HepG2 (cell line): Measurements from ENCODE around the gene TANGO2. TPM values are rescaled to one million over a fixed set of nuclear protein-coding genes. Genes with fewer than 3 reads are reported as not detected.

Source experiments
- ATAC-seq: fragments of 200-7000 bp; cut with Tn5 transposase; 3 replicates; pipeline ENCODE4 v1.9.1; 2020; ENCODE audit warnings: mild to moderate bottlenecking, moderate library complexity
- BruUV-seq: library from RNA; stranded (reverse); fragments of 400-500 nt; replicated peaks from 2 replicates; lab custom pipeline; 2021; lab: Mats Ljungman, UMichigan
- CTCF ChIA-PET: fragments of 300-600 bp; formaldehyde crosslinking; extraction: SDS; loops from one replicate; lab custom pipeline; 2021; ENCODE audit warnings: low total read pairs, inconsistent platforms, low intra/inter-chr PET ratio; lab: Yijun Ruan, JAX
- POLR2A ChIA-PET: fragments of 350-600 bp; sonication (Branson Sonifier 250); formaldehyde crosslinking; loops from one replicate; lab custom pipeline; 2020; ENCODE audit warnings: antibody characterized with exemption, inconsistent platforms; lab: Yijun Ruan, JAX
- DNase-seq: peaks from one replicate; pipeline ENCODE4 v3.0.0-alpha.2; 2015; ENCODE audit warnings: low spot score
- FAIRE-seq: peaks from 3 replicates; lab custom pipeline; 2011; peaks lifted over from hg19 to GRCh38; lab: Jason Lieb, UNC
- H2AFZ ChIP-seq: one replicate; pipeline ENCODE4 v1.6.1; 2011; ENCODE audit warnings: low read length, inconsistent platforms
- H3K27ac ChIP-seq: fragments of 300-600 bp; 3 replicates; pipeline ENCODE4 v1.8.0; 2011; ENCODE audit warnings: mixed run types, mild to moderate bottlenecking, mixed read lengths, low read length, inconsistent platforms; ENCODE audit not compliant: insufficient read depth; ENCODE audit errors: extremely low read length
- H3K27me3 ChIP-seq, 2 experiments: fragments of 200-600 bp in 1 of 2; 2 replicates in 1 of 2; 3 replicates in 1 of 2; pipeline versions ENCODE4 v1.6.0 to v1.8.0; 2011; ENCODE audit warnings: low read length in 2 of 2, mild to moderate bottlenecking in 2 of 2, moderate library complexity in 2 of 2, inconsistent platforms in 1 of 2; ENCODE audit not compliant: insufficient read depth in 2 of 2, control insufficient read depth in 1 of 2
- H3K36me3 ChIP-seq, 2 experiments: fragments of 200-600 bp in 1 of 2; replicated peaks in 1 of 2; 2 replicates in 1 of 2; 3 replicates in 1 of 2; pipeline versions ENCODE4 v1.5.1 to v1.8.0; 2011; ENCODE audit warnings: low read length in 2 of 2, inconsistent platforms in 1 of 2; ENCODE audit not compliant: insufficient read depth in 2 of 2, control insufficient read depth in 1 of 2
- H3K4me1 ChIP-seq: 2 replicates; pipeline ENCODE4 v1.5.1; 2012; ENCODE audit warnings: low read length, inconsistent platforms; ENCODE audit not compliant: insufficient read depth
- H3K4me2 ChIP-seq: 2 replicates; pipeline ENCODE4 v1.6.0; 2011; ENCODE audit warnings: low read depth, low read length, inconsistent platforms
- H3K4me3 ChIP-seq, 3 experiments: fragments of 200-600 bp in 1 of 3; sonication (generic), shearing (Covaris generic) in 1 of 3; replicated peaks in 1 of 3; 2 replicates each; pipeline ENCODE4 v1.5.1; 2011 to 2016; ENCODE audit warnings: low read length in 3 of 3, inconsistent platforms in 2 of 3, low read depth in 2 of 3, mild to moderate bottlenecking in 2 of 3, control low read depth in 1 of 3, mixed read lengths in 1 of 3; ENCODE audit not compliant: insufficient read depth in 1 of 3
- H3K79me2 ChIP-seq: one replicate; pipeline ENCODE4 v1.6.1; 2011; ENCODE audit warnings: low read length, inconsistent platforms; ENCODE audit not compliant: insufficient read depth
- H3K9ac ChIP-seq: 2 replicates; pipeline ENCODE4 v1.6.0; 2011; ENCODE audit warnings: mild to moderate bottlenecking, low read depth, low read length, inconsistent platforms; ENCODE audit not compliant: insufficient read depth
- H3K9me3 ChIP-seq: 2 replicates; pipeline ENCODE4 v1.5.1; 2012; ENCODE audit warnings: mild to moderate bottlenecking, low read length
- H4K20me1 ChIP-seq: 2 replicates; pipeline ENCODE4 v1.6.0; 2011; ENCODE audit warnings: inconsistent platforms, mild to moderate bottlenecking, low read length, moderate library complexity; ENCODE audit not compliant: insufficient read depth
- AGO2 ChIP-seq: fragments of 200-400 bp; formaldehyde crosslinking; optimal IDR thresholded peaks from 2 replicates; pipeline ENCODE3; 2017; ENCODE audit warnings: mild to moderate bottlenecking, low read depth, low read length, moderate library complexity
- JUND ChIP-seq: sonication (generic); formaldehyde crosslinking; IDR thresholded peaks from 2 replicates; pipeline ENCODE4 v1.8.0; 2022; ENCODE audit warnings: mild to moderate bottlenecking, missing genetic modification reagents
- KMT2A ChIP-seq: sonication (generic); formaldehyde crosslinking; IDR thresholded peaks from 2 replicates; pipeline ENCODE4 v1.4.0; 2020; ENCODE audit warnings: missing genetic modification reagents
- POLR2A ChIP-seq, 2 experiments: IDR thresholded peaks; 2 replicates each; pipeline ENCODE4 v1.6.1; 2011; ENCODE audit warnings: low read depth in 2 of 2, low read length in 2 of 2, mild to moderate bottlenecking in 1 of 2, moderate library complexity in 1 of 2; ENCODE audit not compliant: insufficient read depth in 1 of 2
- RAD21 ChIP-seq: fragments of 450-650 bp; formaldehyde crosslinking; IDR thresholded peaks from 2 replicates; pipeline ENCODE4 v1.5.0; 2020; ENCODE audit warnings: mild to moderate bottlenecking
- ZC3H4 ChIP-seq: sonication (generic); formaldehyde crosslinking; IDR thresholded peaks from 2 replicates; pipeline ENCODE4 v1.4.0; 2020; ENCODE audit warnings: missing genetic modification reagents, borderline replicate concordance
- ZSCAN12 ChIP-seq: sonication (generic); formaldehyde crosslinking; IDR thresholded peaks from 2 replicates; pipeline ENCODE4 v1.9.0; 2021; ENCODE audit warnings: mild to moderate bottlenecking, missing genetic modification reagents
- ZSCAN22 ChIP-seq: sonication (generic); formaldehyde crosslinking; IDR thresholded peaks from 2 replicates; pipeline ENCODE4 v1.4.0; 2020; ENCODE audit warnings: mild to moderate bottlenecking, missing genetic modification reagents
- WGBS: methylation state at CpG from one replicate; pipeline ENCODE4 v1.1.6; 2017; ENCODE audit warnings: low lambda C conversion rate; 5-methylcytosine and 5-hydroxymethylcytosine counted together
- in situ Hi-C: cut with HindIII; loops from 2 replicates; pipeline ENCODE4 v1.10.0; 2017; ENCODE audit warnings: low pct_unique_long_range_greater_than_20kb; ENCODE audit not compliant: extremely low pct_ligation_motif_present
- intact Hi-C: fragments of 100-400 bp; cut with micrococcal nuclease; formaldehyde crosslinking; loops from one replicate; pipeline ENCODE4 v1.10.0; 2022; ENCODE audit not compliant: unreplicated experiment
- polyA plus RNA-seq, 8 experiments: library from polyadenylated mRNA; depleted of rRNA in 3 of 8; stranded (reverse) in 7 of 8; unstranded in 1 of 8; fragments of >200 nt; fragmentation: Illumina TruSeq in 4 of 8; extraction: Trizol in 4 of 8; gene quantifications; 2 replicates each; pipeline versions ENCODE4 v1.2.1 to v1.2.3, GENCODE V29; 2011 to 2016; ENCODE audit warnings: low read depth in 4 of 8, missing spikeins in 1 of 8, mixed read lengths in 1 of 8; ENCODE audit not compliant: insufficient read depth in 1 of 8
- total RNA-seq, 5 experiments: library from RNA; depleted of rRNA; stranded (reverse); fragments of >200 nt; fragmentation: Illumina TruSeq; extraction: Trizol; gene quantifications; 2 replicates each; pipeline ENCODE4 v1.2.3, GENCODE V29; 2016; ENCODE audit warnings: low read depth in 1 of 5

Gene TANGO2
- total and polyA plus RNA-seq, 2 of the 13 experiments (the other 11 are each of a cell fraction or from before 2014, with no cell fraction given), result 12.9 to 14.8 TPM

DNA sequence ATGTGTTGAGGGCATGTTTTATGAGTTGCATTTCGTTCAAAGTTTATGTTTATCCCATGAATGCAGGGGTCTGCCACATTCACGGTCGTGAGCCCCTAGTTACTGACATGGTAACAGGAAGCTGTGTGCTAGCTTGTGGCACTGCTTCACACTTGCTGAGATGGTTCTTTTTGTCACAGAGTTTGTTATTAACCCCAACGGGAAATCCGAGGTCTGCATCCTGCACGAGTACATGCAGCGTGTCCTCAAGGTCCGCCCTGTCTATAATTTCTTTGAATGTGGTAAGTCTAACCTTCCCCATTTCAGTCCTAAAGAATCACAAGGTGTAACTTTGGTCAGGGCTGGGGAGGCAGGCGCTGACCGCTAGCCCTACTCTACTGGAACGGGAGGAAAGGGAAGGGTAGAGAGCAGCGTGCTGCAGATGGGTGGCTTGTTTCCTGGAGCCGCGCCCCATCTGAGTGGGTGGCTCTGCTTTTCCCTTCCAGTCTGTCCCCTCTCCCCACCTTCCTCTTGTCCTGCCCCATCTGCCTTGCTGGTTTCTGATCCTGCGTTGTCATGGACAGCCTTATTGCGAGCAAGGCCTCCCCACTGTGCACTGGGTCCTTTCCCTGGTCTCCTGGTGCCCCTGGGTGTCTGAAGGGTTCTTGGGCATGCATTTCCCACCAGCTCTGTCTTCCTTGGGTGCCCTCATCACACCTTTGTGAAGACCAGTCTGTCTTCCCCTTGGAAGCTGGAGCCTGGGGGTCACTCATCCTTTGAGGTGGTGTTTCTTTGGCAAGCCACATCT, 71.0 kb downstream of the TANGO2 start:
- 98% methylated on average over 16 of the region's 16 CpGs for WGBS
- H3K36me3 ChIP-seq, result peaks cover 62 to 97% of the 10 kb centered on the region in 2 experiments
- ChIA-PET POLR2A (interaction anchor here (1.4 kb wide), 1 partner anchor 11 kb away, joined by 5 read pairs; no protein-coding TSS in a partner anchor), CTCF (no interaction called here)
- H3K27me3 ChIP-seq, result no peaks in the 10 kb centered on the region
- in situ Hi-C loops, result no loop called here
- intact Hi-C loops, result no loop called here
- DNase-seq (no peak), FAIRE-seq (no peak), ATAC-seq (no peak)
- no peak overlapping the region for H3K9ac ChIP-seq
- no peak overlapping the region for H3K27ac ChIP-seq
- H3K4me3 ChIP-seq, result no peak overlapping the region
- no peaks in the 10 kb centered on the region for H3K4me1 ChIP-seq
- no peaks in the 10 kb centered on the region for H3K9me3 ChIP-seq
- no TSS peak for BruUV-seq
- H3K79me2 ChIP-seq, result peaks cover 8% of the 10 kb centered on the region
- no peaks in the 10 kb centered on the region for H4K20me1 ChIP-seq
- TF ChIP-seq JUND (CRISPR knock-in tag) (no peak), POLR2A (IDR thresholded peaks at IDR 0.05; ENCODE audit: insufficient read depth in 1 of 2, low read depth in 2 of 2, low read length in 2 of 2) (0 out of 4 replicates have a peak, but pooled peaks of 1 of the 2 experiments have one; percentile 24)
- H3K4me2 ChIP-seq, result no peak overlapping the region
- no peak overlapping the region for H2AFZ ChIP-seq

DNA sequence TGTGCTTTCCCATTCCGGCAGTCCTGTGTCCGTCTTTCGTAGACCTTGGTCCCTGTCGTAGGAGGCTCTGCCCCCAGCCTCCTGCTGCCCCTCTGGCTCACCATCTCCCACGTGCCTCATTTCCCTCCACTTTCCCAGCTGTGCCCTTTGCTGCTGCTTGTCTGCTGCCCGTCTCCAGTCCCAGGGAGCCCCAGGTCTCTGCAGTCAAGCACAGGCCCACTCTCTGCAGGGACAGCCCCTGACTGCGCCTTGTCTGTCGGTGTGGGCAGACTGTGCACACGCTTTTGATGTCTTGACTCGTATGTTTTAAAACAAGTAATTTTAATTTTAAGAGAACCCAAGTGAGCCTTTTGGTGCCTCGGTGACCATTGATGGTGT, 71.6 kb downstream of the TANGO2 start:
- Histone ChIP-seq H3K4me1 (no peaks in the 10 kb centered on the region), H3K79me2 (peaks cover 7% of the 10 kb centered on the region), H3K27ac (no peak overlapping the region), H3K4me3 (no peak overlapping the region), H4K20me1 (no peaks in the 10 kb centered on the region), H3K36me3 (peaks cover 57 to 97% of the 10 kb centered on the region in 2 experiments), H3K9me3 (no peaks in the 10 kb centered on the region), H3K9ac (no peak overlapping the region), H2AFZ (no peak overlapping the region), H3K27me3 (no peaks in the 10 kb centered on the region), H3K4me2 (no peak overlapping the region)
- FAIRE-seq, result no peak
- CTCF ChIA-PET, result no interaction called here
- POLR2A ChIA-PET, result no interaction called here
- TF ChIP-seq ZSCAN12 (CRISPR knock-in tag), result no peak
- TF ChIP-seq KMT2A (CRISPR knock-in tag), result no peak
- TF ChIP-seq ZC3H4 (CRISPR knock-in tag), result no peak
- TF ChIP-seq ZSCAN22 (CRISPR knock-in tag), result no peak
- no peak for TF ChIP-seq RAD21 (CRISPR knock-in tag)
- no peak for TF ChIP-seq AGO2
- in situ Hi-C loops (no loop called here), intact Hi-C loops (no loop called here)
- ATAC-seq, result no peak
- no peak for DNase-seq
- WGBS, result 97% methylated on average over 11 of the region's 11 CpGs
- BruUV-seq, result no TSS peak
